Astrocyte (in vitro differentiated cells and primary cell): ENCODE data around the gene KDM4B.

Experiments used
- CTCF ChIP-seq: IDR thresholded peaks from 2 replicates; pipeline ENCODE4 v1.5.1; 2011; ENCODE audit warnings: low read depth, mild to moderate bottlenecking, inconsistent platforms, low read length, moderate library complexity; ENCODE audit not compliant: insufficient read depth
- EZH2 ChIP-seq: IDR thresholded peaks from 2 replicates; pipeline ENCODE4 v1.6.1; 2012; ENCODE audit warnings: mild to moderate bottlenecking, low read length, inconsistent platforms; ENCODE audit not compliant: insufficient read depth

- TF ChIP-seq CTCF, result no peak
- TF ChIP-seq EZH2, result no peak
Observed at GRCh38 chr19:5012688-5013457, 44.0 kb downstream of the KDM4B start.
